HAP-1 (cell line): ENCODE results near the gene MINAR1.

Source experiments
- DNase-seq, 2 experiments: peaks; one replicate each; pipeline ENCODE4 v3.0.0-alpha.2; 2016 to 2020; ENCODE audit warnings: low spot score in 2 of 2
- H3K27me3 ChIP-seq: fragments of 250-450 bp; sonication (Bioruptor Pico); 2 replicates; pipeline ENCODE4 v1.5.1; 2020; ENCODE audit warnings: low read depth, mild to moderate bottlenecking, moderate library complexity
- H3K36me3 ChIP-seq: fragments of 250-450 bp; sonication (Bioruptor Pico); replicated peaks from 2 replicates; pipeline ENCODE4 v1.5.1; 2020; ENCODE audit warnings: mild to moderate bottlenecking
- H3K4me1 ChIP-seq: fragments of 250-450 bp; sonication (Bioruptor Pico); 2 replicates; pipeline ENCODE4 v1.5.1; 2020; ENCODE audit warnings: mild to moderate bottlenecking
- H3K4me3 ChIP-seq: fragments of 250-450 bp; sonication (Bioruptor Pico); 2 replicates; pipeline ENCODE4 v1.5.1; 2020; ENCODE audit warnings: mild to moderate bottlenecking, moderate library complexity
- H3K9me3 ChIP-seq: fragments of 250-450 bp; sonication (Bioruptor Pico); 2 replicates; pipeline ENCODE4 v1.5.1; 2020; ENCODE audit warnings: mild to moderate bottlenecking, moderate library complexity
- in situ Hi-C: fragments of 300-500 bp; cut with MboI; formaldehyde crosslinking; loops from 3 replicates; pipeline ENCODE4 v1.14.3; 2020; ENCODE audit warnings: low sequenced_read_pairs, inconsistent platforms, mixed read lengths

MINAR1 gene, protein sequence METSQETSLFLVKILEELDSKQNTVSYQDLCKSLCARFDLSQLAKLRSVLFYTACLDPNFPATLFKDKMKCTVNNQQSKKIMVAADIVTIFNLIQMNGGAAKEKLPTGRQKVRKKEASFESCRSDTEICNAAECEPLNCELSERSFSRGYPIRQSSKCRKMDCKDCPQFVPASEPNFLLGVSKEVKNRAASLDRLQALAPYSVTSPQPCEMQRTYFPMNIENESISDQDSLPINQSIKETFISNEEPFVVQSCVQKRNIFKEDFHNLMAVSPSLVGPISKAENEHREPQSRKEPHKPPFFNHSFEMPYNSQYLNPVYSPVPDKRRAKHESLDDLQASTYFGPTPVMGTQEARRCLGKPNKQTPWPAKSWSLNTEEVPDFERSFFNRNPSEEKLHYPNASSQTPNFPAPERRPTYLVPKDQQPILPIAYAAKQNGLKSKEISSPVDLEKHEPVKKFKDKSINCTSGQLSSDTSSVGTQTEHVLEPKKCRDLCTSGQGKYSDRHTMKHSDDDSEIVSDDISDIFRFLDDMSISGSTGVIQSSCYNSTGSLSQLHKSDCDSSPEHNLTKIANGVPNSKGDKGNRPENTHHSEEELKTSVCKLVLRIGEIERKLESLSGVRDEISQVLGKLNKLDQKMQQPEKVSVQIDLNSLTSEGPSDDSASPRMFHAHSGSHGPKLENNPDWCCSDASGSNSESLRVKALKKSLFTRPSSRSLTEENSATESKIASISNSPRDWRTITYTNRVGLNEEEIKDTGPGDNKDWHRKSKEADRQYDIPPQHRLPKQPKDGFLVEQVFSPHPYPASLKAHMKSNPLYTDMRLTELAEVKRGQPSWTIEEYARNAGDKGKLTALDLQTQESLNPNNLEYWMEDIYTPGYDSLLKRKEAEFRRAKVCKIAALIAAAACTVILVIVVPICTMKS

DNA sequence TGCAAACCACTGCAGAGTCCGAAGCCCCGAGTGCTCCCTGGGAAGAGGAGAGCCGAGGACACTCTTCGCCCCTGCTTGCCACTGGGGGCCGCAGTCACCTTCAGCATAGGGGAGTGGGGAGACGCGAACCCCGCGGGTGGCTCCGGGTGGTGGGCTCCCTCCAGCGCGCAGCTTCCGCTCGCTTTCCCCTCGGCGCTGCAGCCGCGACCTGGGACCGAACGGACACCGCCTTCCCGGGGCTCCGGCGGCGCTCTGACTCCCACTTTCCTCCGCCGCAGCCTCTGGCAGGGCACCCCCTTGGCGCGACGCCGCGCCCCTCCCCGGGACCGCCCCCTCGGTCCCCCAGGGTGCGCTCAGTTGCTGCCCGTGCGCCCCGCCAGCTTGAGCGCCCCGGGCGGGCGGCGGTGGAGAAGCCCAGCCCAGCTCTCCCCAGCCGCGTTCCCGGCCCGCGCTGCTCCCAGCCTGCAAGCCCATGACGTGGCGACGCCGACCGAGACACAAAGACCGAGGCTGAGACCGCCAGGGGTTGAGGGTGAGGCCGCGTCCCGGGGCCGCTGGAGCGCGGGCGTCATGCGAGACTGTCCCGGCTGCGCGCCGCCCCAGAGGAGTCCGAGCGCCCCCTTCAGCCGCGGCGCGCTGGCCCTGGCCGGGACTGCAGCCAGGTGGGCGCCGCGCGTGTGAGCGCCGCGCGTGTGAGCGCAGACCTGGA lies at the start of gene MINAR1:
TSS of gene MINAR1 (plus strand) at position 701 of the 709 bp plus-strand sequence. CDS start 23,812 bp downstream, outside the sequence.
- Histone ChIP-seq H3K4me3 (peak within 1 kb of the TSS; percentile 19), H3K9me3 (no peaks in the 10 kb centered on the region), H3K4me1 (no peaks in the 10 kb centered on the region), H3K27me3 (peaks cover 55% of the 10 kb centered on the region), H3K36me3 (no peaks in the 10 kb centered on the region)
- in situ Hi-C loops = no loop called here
- DNase-seq = peak; percentile 12 to 66

DNA sequence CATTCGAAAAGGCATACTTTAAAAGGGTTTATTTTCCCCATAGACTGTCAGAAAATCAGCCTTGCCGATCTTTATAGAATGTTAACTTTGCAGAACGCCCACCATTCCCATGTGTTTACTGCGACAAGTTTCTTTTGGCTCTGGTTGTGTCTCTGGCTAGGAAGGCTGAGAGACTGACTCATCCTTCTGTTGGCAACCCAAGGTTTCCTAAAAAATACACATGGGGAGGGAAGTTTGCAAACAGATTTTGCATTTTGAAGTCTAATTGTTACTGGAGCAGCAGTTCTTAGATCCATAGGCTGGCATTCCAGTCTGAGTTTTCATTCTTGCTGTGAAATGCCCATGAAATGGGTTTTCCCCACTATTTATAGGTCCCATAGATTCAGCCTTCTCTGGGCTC lies 37.9 kb upstream of the MINAR1 start:
- no peaks in the 10 kb centered on the region for H3K36me3 ChIP-seq
- no peaks in the 10 kb centered on the region for H3K9me3 ChIP-seq
- H3K4me1 ChIP-seq = no peaks in the 10 kb centered on the region
- in situ Hi-C loops = no loop called here
- H3K4me3 ChIP-seq = no peak overlapping the region
- no peaks in the 10 kb centered on the region for H3K27me3 ChIP-seq
- no peak for DNase-seq

DNA sequence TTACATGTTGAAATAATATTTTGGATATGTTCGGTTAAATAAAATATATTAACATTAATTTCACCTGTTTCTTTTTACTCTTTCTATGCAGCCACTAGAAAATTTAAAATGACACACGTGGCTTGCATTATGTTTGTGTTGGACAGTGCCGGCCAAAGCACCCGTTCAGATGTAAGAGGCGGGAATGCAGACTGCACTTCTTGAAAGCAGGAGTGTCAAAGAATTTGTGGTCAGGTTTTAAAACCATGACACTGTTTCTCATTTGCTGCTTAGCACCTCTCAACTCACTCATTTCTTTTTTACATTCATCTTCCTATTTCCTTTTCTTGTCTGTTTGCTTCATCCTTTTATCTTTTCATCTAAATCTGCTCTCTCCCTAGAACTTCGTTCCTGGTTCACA lies 35.3 kb upstream of the MINAR1 start:
- in situ Hi-C loops = no loop called here
- no peaks in the 10 kb centered on the region for H3K36me3 ChIP-seq

DNA sequence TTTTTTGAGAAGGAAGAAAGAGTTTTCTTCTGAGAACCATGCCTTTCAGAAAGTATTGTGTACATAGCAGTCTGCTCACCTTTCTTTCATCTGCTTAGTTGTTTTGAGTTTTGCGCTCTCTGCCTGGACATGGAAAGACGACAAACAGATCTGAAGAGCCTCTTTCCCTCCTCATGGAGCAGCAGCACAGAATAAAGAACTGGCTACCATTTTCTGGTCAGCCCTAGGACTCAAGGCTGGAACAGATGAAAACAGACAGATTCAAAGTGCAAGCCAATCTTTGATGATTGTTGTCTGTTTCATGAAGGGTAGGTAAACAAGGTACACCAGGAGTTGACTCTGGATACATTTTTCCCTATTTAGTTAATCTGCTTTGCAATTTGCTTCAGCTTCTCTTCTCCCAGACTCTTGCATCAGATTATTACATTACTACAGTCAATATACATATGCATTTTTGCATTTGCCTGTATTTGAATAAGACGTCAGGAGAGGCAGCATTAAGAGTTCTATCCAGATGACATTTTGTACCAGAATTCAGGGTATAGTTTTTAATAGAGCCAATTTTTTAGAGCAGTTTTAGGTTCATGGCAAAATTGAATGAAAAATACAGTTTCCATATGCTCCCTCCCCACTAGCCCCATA lies 34.7 kb upstream of the MINAR1 start:
- no peaks in the 10 kb centered on the region for H3K4me1 ChIP-seq

More for the DNA sequence above, 35.3 kb upstream of the MINAR1 start:
- Histone ChIP-seq H3K4me1 (no peaks in the 10 kb centered on the region), H3K9me3 (no peaks in the 10 kb centered on the region), H3K27me3 (no peaks in the 10 kb centered on the region), H3K4me3 (no peak overlapping the region)
- DNase-seq = no peak

GRCh38 chr15:79399606-79400005 lies 32.5 kb upstream of the MINAR1 start:
- in situ Hi-C loops = no loop called here
- Histone ChIP-seq H3K4me1 (no peaks in the 10 kb centered on the region), H3K4me3 (no peak overlapping the region), H3K36me3 (no peaks in the 10 kb centered on the region), H3K27me3 (no peaks in the 10 kb centered on the region), H3K9me3 (no peaks in the 10 kb centered on the region)
- DNase-seq = no peak

More for the DNA sequence above, 34.7 kb upstream of the MINAR1 start:
- DNase-seq = no peak
- Histone ChIP-seq H3K9me3 (no peaks in the 10 kb centered on the region), H3K27me3 (no peaks in the 10 kb centered on the region), H3K36me3 (no peaks in the 10 kb centered on the region), H3K4me3 (no peak overlapping the region)
- in situ Hi-C loops = no loop called here

DNA sequence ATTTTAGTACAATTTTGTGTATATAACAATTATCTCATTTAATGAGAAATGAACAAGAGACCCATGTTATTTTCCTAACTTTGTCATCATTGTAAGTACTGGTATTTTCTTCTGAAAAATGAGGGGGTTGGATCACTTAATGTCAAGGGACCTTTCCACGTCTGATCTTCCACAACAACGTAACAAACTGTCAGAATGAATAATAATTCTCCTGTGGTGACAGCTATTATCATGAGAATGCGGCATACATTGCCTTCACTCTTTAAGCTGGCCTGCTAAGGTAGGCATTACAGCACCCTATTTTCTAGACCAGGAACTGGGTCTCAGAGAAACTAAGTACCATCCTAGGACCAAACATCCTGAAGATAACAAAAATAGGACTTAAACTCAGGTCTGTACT lies 31.5 kb upstream of the MINAR1 start:
- Histone ChIP-seq H3K4me1 (no peaks in the 10 kb centered on the region), H3K9me3 (no peaks in the 10 kb centered on the region), H3K27me3 (no peaks in the 10 kb centered on the region), H3K36me3 (no peaks in the 10 kb centered on the region), H3K4me3 (no peak overlapping the region)
- in situ Hi-C loops = no loop called here
- DNase-seq = no peak

DNA sequence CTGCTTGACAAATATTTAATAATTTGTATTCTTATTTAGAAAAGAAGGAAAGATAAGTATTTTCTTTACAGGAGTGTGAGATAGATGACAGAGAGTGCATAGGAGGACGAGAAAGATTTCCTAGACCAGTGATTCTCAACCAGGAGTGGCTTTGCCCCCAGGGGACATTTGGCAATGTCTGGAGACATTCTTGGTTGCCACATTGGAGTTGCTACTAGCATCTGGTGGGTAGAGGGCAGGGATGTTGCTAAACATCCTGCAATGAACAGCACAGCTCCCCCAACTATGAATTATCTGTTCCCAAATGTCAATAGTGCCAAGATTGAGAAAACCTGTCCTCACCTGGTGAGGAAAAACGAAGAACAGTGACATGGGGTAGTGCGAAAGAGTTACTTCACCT lies 30.8 kb upstream of the MINAR1 start:
- DNase-seq = no peak
- Histone ChIP-seq H3K4me1 (no peaks in the 10 kb centered on the region), H3K36me3 (no peaks in the 10 kb centered on the region), H3K4me3 (no peak overlapping the region), H3K27me3 (no peaks in the 10 kb centered on the region), H3K9me3 (no peaks in the 10 kb centered on the region)
- in situ Hi-C loops = no loop called here

- no peak for DNase-seq
- Histone ChIP-seq H3K9me3 (no peaks in the 10 kb centered on the region), H3K27me3 (no peaks in the 10 kb centered on the region), H3K4me3 (no peak overlapping the region), H3K4me1 (no peaks in the 10 kb centered on the region), H3K36me3 (no peaks in the 10 kb centered on the region)
- in situ Hi-C loops = no loop called here
Measured at GRCh38 chr15:79402136-79402535, 30.0 kb upstream of the MINAR1 start.

DNA sequence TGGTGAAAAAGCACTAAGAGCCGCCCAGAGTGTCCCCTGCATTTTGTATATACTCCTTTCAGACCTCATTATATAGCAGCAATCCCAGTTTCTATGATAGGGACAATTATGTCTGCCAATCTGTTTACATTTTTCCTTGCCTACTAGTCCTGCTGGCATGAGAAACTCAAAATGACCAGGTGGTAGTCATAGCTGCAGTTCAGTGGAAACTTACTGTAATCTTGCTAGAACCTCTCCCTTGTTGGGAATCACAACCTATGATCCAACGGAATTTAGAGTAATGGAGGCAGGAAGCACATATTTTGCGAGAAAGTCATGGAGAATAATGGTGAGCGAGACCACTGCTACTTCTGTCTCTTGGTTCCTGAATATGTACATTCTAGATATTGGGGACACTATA lies 28.6 kb upstream of the MINAR1 start:
- no peaks in the 10 kb centered on the region for H3K4me1 ChIP-seq
- H3K9me3 ChIP-seq = no peaks in the 10 kb centered on the region
- no peak overlapping the region for H3K4me3 ChIP-seq
- DNase-seq = no peak
- H3K27me3 ChIP-seq = no peaks in the 10 kb centered on the region
- in situ Hi-C loops = no loop called here
- no peaks in the 10 kb centered on the region for H3K36me3 ChIP-seq

DNA sequence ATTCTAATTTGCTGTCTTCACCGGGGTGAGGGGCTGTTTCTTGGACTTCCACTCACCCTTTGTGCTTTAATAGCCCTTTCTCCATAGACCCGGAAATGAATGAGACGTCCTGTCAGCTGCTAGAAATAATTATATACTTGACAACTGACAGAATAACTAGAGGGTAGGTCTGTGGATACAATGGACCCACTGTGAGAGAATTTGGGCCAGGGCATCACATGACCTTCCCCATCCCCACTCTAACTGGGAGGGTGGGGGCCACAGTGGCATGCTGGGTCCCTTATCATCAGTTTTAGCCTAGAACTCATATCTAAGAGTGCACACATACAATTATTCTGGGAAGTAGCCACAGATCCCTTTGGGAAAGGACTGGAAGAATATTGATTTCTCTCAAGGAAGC lies 25.9 kb upstream of the MINAR1 start:
- in situ Hi-C loops = no loop called here
- no peak overlapping the region for H3K4me3 ChIP-seq

GRCh38 chr15:79408041-79408440 lies 24.1 kb upstream of the MINAR1 start:
- in situ Hi-C loops = no loop called here
- Histone ChIP-seq H3K4me3 (no peak overlapping the region), H3K36me3 (no peaks in the 10 kb centered on the region), H3K4me1 (peaks cover 11% of the 10 kb centered on the region), H3K27me3 (no peaks in the 10 kb centered on the region), H3K9me3 (no peaks in the 10 kb centered on the region)
- no peak for DNase-seq

More for the DNA sequence above, 25.9 kb upstream of the MINAR1 start:
- Histone ChIP-seq H3K4me1 (peaks cover 11% of the 10 kb centered on the region), H3K9me3 (no peaks in the 10 kb centered on the region), H3K27me3 (no peaks in the 10 kb centered on the region), H3K36me3 (no peaks in the 10 kb centered on the region)
- DNase-seq = no peak

GRCh38 chr15:79410237-79410636 lies 21.9 kb upstream of the MINAR1 start:
- in situ Hi-C loops = no loop called here
- Histone ChIP-seq H3K4me3 (no peak overlapping the region), H3K4me1 (peaks cover 11% of the 10 kb centered on the region), H3K36me3 (no peaks in the 10 kb centered on the region), H3K27me3 (no peaks in the 10 kb centered on the region), H3K9me3 (no peaks in the 10 kb centered on the region)
- DNase-seq = no peak

GRCh38 chr15:79412010-79412409 lies 20.1 kb upstream of the MINAR1 start:
- H3K9me3 ChIP-seq = no peaks in the 10 kb centered on the region
- H3K4me3 ChIP-seq = no peak overlapping the region
- H3K36me3 ChIP-seq = no peaks in the 10 kb centered on the region
- H3K27me3 ChIP-seq = no peaks in the 10 kb centered on the region
- peaks cover 11% of the 10 kb centered on the region for H3K4me1 ChIP-seq
- in situ Hi-C loops = no loop called here
- DNase-seq = no peak
